Fibroblast of villous mesenchyme (primary cell): ENCODE data around the gene EPHA4. TPM values are rescaled to one million over a fixed set of nuclear protein-coding genes. Genes with fewer than 3 reads are reported as not detected.

Experiments used
- DNase-seq: peaks from one replicate; pipeline ENCODE4 v3.0.0-alpha.2; 2010; ENCODE audit warnings: low read depth
- H3K4me3 ChIP-seq: 2 replicates; pipeline ENCODE4 v1.5.1; 2011; ENCODE audit warnings: low read depth, mild to moderate bottlenecking, low read length
- total RNA-seq: library from RNA; depleted of rRNA; stranded (reverse); fragments of >200 nt; gene quantifications from 2 replicates; pipeline ENCODE4 v1.2.3, GENCODE V29; 2012
- TF ChIP-seq, protein P1 (sequence below): IDR thresholded peaks from 2 replicates; pipeline ENCODE4 v1.5.1; 2012; ENCODE audit warnings: low read depth, mild to moderate bottlenecking, low read length; ENCODE audit not compliant: insufficient read depth

The EPHA4 gene
- total RNA-seq, 1 donor = 17.3 TPM

DNA sequence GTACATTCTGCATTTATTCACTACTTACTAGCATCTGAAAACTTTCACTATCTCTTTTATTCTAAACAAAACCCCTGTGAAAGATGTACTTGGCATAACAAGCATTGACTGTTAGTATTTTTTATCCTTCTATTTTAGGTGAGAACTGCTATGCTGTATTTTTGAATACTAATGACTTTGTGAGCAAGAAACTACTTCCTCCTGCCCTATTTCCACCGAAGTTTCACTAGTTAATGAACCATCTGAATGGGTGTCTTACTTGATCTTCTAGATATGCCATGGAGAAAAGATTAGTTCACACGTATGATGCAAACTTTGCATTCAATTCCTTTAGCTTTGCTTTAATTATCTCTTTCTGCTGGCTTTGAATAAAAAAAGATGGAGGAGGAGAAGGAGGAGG, 68.1 kb downstream of the EPHA4 start:
- no peak for DNase-seq
- TF ChIP-seq, protein P1, sequence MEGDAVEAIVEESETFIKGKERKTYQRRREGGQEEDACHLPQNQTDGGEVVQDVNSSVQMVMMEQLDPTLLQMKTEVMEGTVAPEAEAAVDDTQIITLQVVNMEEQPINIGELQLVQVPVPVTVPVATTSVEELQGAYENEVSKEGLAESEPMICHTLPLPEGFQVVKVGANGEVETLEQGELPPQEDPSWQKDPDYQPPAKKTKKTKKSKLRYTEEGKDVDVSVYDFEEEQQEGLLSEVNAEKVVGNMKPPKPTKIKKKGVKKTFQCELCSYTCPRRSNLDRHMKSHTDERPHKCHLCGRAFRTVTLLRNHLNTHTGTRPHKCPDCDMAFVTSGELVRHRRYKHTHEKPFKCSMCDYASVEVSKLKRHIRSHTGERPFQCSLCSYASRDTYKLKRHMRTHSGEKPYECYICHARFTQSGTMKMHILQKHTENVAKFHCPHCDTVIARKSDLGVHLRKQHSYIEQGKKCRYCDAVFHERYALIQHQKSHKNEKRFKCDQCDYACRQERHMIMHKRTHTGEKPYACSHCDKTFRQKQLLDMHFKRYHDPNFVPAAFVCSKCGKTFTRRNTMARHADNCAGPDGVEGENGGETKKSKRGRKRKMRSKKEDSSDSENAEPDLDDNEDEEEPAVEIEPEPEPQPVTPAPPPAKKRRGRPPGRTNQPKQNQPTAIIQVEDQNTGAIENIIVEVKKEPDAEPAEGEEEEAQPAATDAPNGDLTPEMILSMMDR = no peak
- H3K4me3 ChIP-seq = no peak overlapping the region

DNA sequence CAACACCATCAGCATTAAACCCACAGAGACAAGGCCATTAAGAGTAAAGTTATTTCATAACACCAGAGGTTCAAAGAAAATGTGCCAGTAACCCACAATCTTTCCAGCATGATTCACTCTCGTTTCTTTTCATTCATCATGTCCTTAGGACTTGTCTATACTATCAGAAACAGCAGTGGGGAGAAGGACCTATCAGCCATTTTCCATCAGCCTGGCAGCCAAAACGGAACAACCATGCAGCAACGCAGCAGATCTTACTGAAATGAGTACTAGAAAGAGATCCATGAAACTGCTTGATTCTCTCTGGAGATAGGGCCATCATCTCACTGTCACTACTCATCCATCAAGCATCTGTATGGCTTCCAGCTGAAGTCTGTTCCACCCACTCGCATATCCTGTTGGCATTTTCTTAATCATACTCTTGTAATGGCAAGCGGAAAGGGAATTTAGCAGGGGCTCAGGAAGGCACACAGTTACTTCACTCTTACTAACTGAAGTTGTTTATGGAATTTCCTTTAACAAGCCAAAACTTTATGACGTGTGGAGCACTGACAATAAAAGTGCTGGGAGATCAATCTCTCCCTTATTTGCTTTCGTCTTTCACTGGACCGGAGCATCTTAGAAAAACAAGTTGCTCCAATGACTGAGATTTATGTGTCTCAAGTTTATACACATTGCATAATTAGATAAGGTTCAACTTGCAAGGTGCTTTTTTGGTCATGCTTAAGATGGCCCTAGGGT, 69.7 kb downstream of the EPHA4 start:
- DNase-seq = peak; percentile 31
- no peak overlapping the region for H3K4me3 ChIP-seq

DNA sequence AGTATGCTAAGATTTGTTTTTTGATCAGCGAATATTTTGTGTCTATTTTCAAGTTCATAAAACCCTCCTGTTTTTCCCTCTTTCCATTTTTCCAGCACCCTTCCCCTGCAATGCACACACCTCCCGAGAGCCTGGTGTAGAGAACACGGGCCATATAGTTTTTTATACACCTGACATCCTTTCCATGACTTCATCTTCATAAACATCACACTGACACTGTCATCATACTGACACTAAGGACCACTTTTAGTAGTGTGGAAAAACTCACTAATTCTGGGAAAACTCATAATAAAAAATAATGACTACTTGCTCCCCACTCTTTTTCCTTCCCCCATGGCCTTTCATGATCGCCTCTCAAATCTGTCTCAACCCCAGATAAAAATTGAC, 70.2 kb downstream of the EPHA4 start:
- TF ChIP-seq, protein P1 = no peak
- DNase-seq = no peak
- no peak overlapping the region for H3K4me3 ChIP-seq

More for the DNA sequence above, 69.7 kb downstream of the EPHA4 start:
- TF ChIP-seq, protein P1 = no peak

DNA sequence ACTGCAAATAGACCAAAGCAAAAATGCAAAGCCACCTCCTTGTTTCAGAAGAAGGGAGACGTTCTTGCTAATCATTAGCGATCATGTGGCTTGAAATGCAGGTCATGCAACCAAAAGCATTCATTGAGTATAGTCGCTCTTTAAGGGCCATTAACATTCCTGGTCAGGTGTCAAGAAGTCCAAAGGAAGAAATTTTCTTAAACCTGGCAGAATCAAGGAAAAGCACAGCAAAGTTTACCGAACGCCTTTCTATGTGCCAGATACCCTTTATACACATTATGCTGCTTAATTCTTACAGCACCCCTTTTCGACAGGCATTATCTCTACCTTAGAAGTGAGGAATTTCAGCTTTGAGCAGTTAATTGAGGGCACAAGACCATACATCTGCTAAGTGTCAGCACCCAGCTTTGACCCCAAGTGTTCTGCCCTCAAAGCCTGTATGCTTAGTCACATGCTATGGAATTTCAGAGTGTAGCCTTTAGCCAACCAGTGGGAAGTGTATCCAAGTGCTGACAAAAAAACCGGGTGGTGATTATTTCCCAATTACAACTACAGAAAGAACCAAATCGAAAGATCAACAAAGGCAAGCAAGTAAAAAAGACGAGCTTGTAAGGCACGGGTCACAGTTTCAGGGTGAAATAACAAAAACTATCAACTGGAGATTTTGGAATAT, 70.8 kb downstream of the EPHA4 start:
- no peak overlapping the region for H3K4me3 ChIP-seq
- TF ChIP-seq, protein P1 = no peak
- DNase-seq = peak; percentile 43

DNA sequence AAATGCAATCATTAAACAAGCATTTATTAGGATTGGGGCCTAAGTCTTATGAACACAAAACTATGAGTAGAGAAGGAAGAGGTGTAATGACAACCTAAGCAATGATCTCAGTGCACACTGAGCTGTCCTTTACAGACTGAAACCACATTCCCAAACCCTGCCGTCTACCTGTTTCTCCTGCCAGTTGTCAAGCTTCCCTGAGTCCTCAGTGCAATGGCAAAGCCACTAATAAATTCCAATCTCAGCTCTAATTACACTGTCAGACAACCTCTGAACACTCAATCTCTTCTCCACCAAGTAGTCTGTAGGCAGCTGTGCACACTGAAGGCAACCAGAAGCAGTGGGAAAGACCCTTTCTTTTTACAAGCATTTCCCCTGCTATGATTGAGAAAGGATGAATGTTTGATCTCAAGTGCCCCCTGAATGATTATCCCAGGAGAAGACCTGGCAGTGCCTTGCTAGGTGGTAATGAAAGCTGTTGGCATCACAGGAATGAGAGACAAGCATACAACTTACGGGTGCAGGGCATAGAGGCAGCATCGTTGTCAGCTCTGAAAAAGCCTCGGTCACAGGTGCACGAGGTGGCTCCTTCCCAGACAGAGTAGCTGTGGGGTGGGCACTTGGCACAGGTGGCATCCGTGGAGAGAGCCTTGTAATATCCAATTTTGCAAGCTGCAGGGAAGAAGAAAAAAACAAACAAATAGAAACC, 71.4 kb downstream of the EPHA4 start:
- no peak for DNase-seq
- H3K4me3 ChIP-seq = no peak overlapping the region
- TF ChIP-seq, protein P1 = no peak

DNA sequence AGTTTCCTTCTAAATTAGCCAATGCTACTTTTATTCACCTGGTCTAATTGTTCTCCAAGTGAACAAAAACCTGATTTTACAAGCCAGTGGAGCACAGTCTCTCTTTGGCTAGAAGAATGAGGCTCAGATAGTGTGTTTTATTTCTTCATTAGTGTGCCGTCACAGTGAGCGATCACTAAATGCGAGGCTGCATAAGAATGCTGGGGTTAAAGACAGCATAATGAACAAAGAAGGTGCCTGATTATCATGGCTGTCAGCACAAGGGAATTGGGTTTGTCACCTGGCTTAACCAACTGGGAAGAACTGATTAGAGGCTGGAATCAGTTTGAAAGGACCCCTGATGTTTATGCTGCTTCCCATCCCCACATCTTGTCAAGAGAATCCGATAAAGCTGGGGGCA, 76.4 kb downstream of the EPHA4 start:
- TF ChIP-seq, protein P1 = no peak
- no peak for DNase-seq
- H3K4me3 ChIP-seq = no peak overlapping the region
